Thymus (tissue), 2 donors: ENCODE data around the gene INO80E. TPM values are rescaled to one million over a fixed set of nuclear protein-coding genes. Genes with fewer than 3 reads are reported as not detected.

Experiments used
- polyA plus RNA-seq: library from polyadenylated mRNA; stranded (reverse); fragments of 200-250 nt; gene quantifications from one replicate; pipeline ENCODE4 v1.2.3, GENCODE V29; 2013
- total RNA-seq: library from RNA; stranded (reverse); fragments of 120-200 nt; gene quantifications from one replicate; pipeline ENCODE4 v1.2.4, GENCODE V29; 2013
- donor health status: healthy.

The INO80E gene
- total and polyA plus RNA-seq, 2 donors = 48.1 to 84.5 TPM

Other genes with a start within 250 kb of the INO80E start
- 0.09 TPM for gene ZG16, start 218.0 kb upstream of the INO80E start, total RNA-seq
- gene ZG16, start 218.0 kb upstream of the INO80E start, polyA plus RNA-seq = 0.27 TPM
- gene KIF22, start 205.5 kb upstream of the INO80E start, total RNA-seq = 105 TPM
- 82.5 TPM for gene KIF22, start 205.5 kb upstream of the INO80E start, polyA plus RNA-seq
- 192 TPM for gene MAZ, start 189.7 kb upstream of the INO80E start, total RNA-seq
- gene MAZ, start 189.7 kb upstream of the INO80E start, polyA plus RNA-seq = 178 TPM
- gene PRRT2, start 184.0 kb upstream of the INO80E start, total RNA-seq = 0.85 TPM
- 1.0 TPM for gene PRRT2, start 184.0 kb upstream of the INO80E start, polyA plus RNA-seq
- 44.4 TPM for gene PAGR1, start 180.1 kb upstream of the INO80E start, total RNA-seq
- 36.0 TPM for gene PAGR1, start 180.1 kb upstream of the INO80E start, polyA plus RNA-seq
- 49.0 TPM for gene MVP, start 175.8 kb upstream of the INO80E start, total RNA-seq
- gene MVP, start 175.8 kb upstream of the INO80E start, polyA plus RNA-seq = 165 TPM
- 44.1 TPM for gene CDIPT, start 133.0 kb upstream of the INO80E start, total RNA-seq
- 73.3 TPM for gene CDIPT, start 133.0 kb upstream of the INO80E start, polyA plus RNA-seq
- gene SEZ6L2, start 96.7 kb upstream of the INO80E start, total RNA-seq = 0.66 TPM
- gene SEZ6L2, start 96.7 kb upstream of the INO80E start, polyA plus RNA-seq = 0.98 TPM
- gene ASPHD1, start 95.8 kb upstream of the INO80E start, total RNA-seq = 0.09 TPM
- gene ASPHD1, start 95.8 kb upstream of the INO80E start, polyA plus RNA-seq = 0.46 TPM
- gene KCTD13, start 70.0 kb upstream of the INO80E start, total RNA-seq = 4.4 TPM
- 16.9 TPM for gene KCTD13, start 70.0 kb upstream of the INO80E start, polyA plus RNA-seq
- gene TMEM219, start 34.2 kb upstream of the INO80E start, total RNA-seq = 61.4 TPM
- gene TMEM219, start 34.2 kb upstream of the INO80E start, polyA plus RNA-seq = 155 TPM
- 18.5 TPM for gene TAOK2, start 22.4 kb upstream of the INO80E start, total RNA-seq
- gene TAOK2, start 22.4 kb upstream of the INO80E start, polyA plus RNA-seq = 28.7 TPM
- 19.9 TPM for gene HIRIP3, start 624 bp upstream of the INO80E start, total RNA-seq
- 14.8 TPM for gene HIRIP3, start 624 bp upstream of the INO80E start, polyA plus RNA-seq
- gene DOC2A, start 14.8 kb downstream of the INO80E start, total RNA-seq = 0.24 TPM
- gene DOC2A, start 14.8 kb downstream of the INO80E start, polyA plus RNA-seq = 1.3 TPM
- not detected for gene C16orf92, start 27.0 kb downstream of the INO80E start, total RNA-seq
- gene C16orf92, start 27.0 kb downstream of the INO80E start, polyA plus RNA-seq = not detected
- 0.24 TPM for gene TLCD3B, start 35.0 kb downstream of the INO80E start, total RNA-seq
- 0.68 TPM for gene TLCD3B, start 35.0 kb downstream of the INO80E start, polyA plus RNA-seq
- gene ALDOA, start 69.5 kb downstream of the INO80E start, total RNA-seq = 523 TPM
- gene ALDOA, start 69.5 kb downstream of the INO80E start, polyA plus RNA-seq = 451 TPM
- 87.3 TPM for gene PPP4C, start 79.8 kb downstream of the INO80E start, total RNA-seq
- gene PPP4C, start 79.8 kb downstream of the INO80E start, polyA plus RNA-seq = 106 TPM
- 0.52 TPM for gene TBX6, start 95.7 kb downstream of the INO80E start, total RNA-seq
- gene TBX6, start 95.7 kb downstream of the INO80E start, polyA plus RNA-seq = 2.6 TPM
- 32.6 TPM for gene YPEL3, start 100.0 kb downstream of the INO80E start, total RNA-seq
- gene YPEL3, start 100.0 kb downstream of the INO80E start, polyA plus RNA-seq = 231 TPM
- 1.3 TPM for gene GDPD3, start 117.3 kb downstream of the INO80E start, total RNA-seq
- 24.2 TPM for gene GDPD3, start 117.3 kb downstream of the INO80E start, polyA plus RNA-seq
- gene MAPK3, start 127.0 kb downstream of the INO80E start, total RNA-seq = 14.9 TPM
- gene MAPK3, start 127.0 kb downstream of the INO80E start, polyA plus RNA-seq = 43.9 TPM
- gene CORO1A, start 187.4 kb downstream of the INO80E start, total RNA-seq = 312 TPM
- 554 TPM for gene CORO1A, start 187.4 kb downstream of the INO80E start, polyA plus RNA-seq
- 161 TPM for gene BOLA2B, start 197.4 kb downstream of the INO80E start, total RNA-seq
- 131 TPM for gene BOLA2B, start 197.4 kb downstream of the INO80E start, polyA plus RNA-seq
- gene SLX1A, start 197.6 kb downstream of the INO80E start, total RNA-seq = 32.6 TPM
- 48.8 TPM for gene SLX1A, start 197.6 kb downstream of the INO80E start, polyA plus RNA-seq
- 10.6 TPM for gene SULT1A3, start 203.0 kb downstream of the INO80E start, total RNA-seq
- gene SULT1A3, start 203.0 kb downstream of the INO80E start, polyA plus RNA-seq = 122 TPM